GM19468 (cell line): ENCODE results near the gene LRRC26.

ENCODE experiments used
- ATAC-seq: cut with Tn5 transposase; IDR thresholded peaks from one replicate; pipeline ENCODE4 v1.9.1; 2021; ENCODE audit warnings: mild to moderate bottlenecking, moderate library complexity, moderate number of reproducible peaks; ENCODE audit not compliant: unreplicated experiment; ENCODE audit errors: extremely low read depth

LRRC26 gene

GRCh38 chr9:137170486-137171148, 766 bp upstream of the LRRC26 start:
- ATAC-seq = no peak

GRCh38 chr9:137168904-137169856, 671 bp downstream of the LRRC26 start:
- ATAC-seq = no peak

- ATAC-seq = no peak
Observed at GRCh38 chr9:137168573-137168903, 1.3 kb downstream of the LRRC26 start.

GRCh38 chr9:137167747-137168572, 1.9 kb downstream of the LRRC26 start:
- ATAC-seq = no peak

- ATAC-seq = no peak
Observed at GRCh38 chr9:137167277-137167746, 2.5 kb downstream of the LRRC26 start.

GRCh38 chr9:137166380-137167229, 3.2 kb downstream of the LRRC26 start:
- ATAC-seq = no peak

- ATAC-seq = no peak
Observed at GRCh38 chr9:137165250-137165836, 4.5 kb downstream of the LRRC26 start.

- no peak for ATAC-seq
Observed at GRCh38 chr9:137164370-137165249, 5.2 kb downstream of the LRRC26 start.

- no peak for ATAC-seq
Observed at GRCh38 chr9:137163805-137164204, 6.0 kb downstream of the LRRC26 start.

- ATAC-seq = no peak
Observed at GRCh38 chr9:137163365-137163715, 6.5 kb downstream of the LRRC26 start.

GRCh38 chr9:137162505-137163364, 7.1 kb downstream of the LRRC26 start:
- ATAC-seq = no peak

GRCh38 chr9:137161558-137162486, 8.0 kb downstream of the LRRC26 start:
- no peak for ATAC-seq

- ATAC-seq = no peak
Observed at GRCh38 chr9:137160716-137161557, 8.9 kb downstream of the LRRC26 start.

GRCh38 chr9:137160054-137160425, 9.8 kb downstream of the LRRC26 start:
- ATAC-seq = no peak
